GM13976 (cell line): ENCODE results near the gene CRB1.

Experiments
- DNase-seq: peaks from one replicate; pipeline ENCODE4 v3.0.0; 2012; ENCODE audit warnings: low spot score
- in situ Hi-C: fragments of 300-500 bp; cut with MboI; formaldehyde crosslinking; loops from one replicate; pipeline ENCODE4 v1.12.0; 2022; ENCODE audit warnings: low sequenced_read_pairs, mixed read lengths, inconsistent platforms; ENCODE audit not compliant: unreplicated experiment
- TF ChIP-seq, protein P1 (sequence below): IDR thresholded peaks from 2 replicates; pipeline ENCODE4 v1.5.1; 2012; ENCODE audit warnings: borderline replicate concordance, mild to moderate bottlenecking; ENCODE audit not compliant: insufficient read depth; ENCODE audit errors: extremely low read depth, missing control alignments, control extremely low read depth

The CRB1 gene

DNA sequence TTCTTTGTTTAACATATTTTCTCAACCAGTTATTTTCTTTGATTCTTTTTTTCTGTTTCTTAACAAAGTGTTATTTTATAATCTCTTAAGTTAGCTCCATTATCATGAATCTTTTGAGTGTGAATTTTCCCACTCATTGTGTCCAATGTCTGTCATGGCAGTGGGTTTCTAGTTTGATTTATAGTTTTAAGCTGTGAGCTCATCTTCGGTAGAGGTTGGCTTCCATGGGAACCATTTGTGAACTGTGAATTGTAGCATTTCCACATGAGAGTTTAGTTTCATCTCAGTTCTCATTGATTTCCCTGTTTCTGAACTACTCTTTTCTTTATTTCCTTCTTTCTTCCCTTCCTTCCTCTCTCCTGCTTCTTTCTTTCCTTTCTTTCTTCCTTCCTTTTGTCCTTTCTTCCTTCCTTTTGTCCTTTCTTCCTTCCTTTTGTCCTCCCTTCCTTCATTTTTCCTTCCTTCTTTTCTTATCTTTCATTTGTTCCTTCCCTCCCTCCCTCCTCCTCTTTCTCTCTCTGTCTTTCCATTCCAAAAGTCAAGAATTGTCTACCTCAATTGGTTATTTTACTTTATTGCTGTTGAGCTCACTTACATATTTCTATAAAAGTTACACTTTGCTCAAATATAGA, 3.0 kb upstream of the CRB1 start:
- no peak for DNase-seq
- in situ Hi-C loops = no loop called here
- TF ChIP-seq, protein P1, sequence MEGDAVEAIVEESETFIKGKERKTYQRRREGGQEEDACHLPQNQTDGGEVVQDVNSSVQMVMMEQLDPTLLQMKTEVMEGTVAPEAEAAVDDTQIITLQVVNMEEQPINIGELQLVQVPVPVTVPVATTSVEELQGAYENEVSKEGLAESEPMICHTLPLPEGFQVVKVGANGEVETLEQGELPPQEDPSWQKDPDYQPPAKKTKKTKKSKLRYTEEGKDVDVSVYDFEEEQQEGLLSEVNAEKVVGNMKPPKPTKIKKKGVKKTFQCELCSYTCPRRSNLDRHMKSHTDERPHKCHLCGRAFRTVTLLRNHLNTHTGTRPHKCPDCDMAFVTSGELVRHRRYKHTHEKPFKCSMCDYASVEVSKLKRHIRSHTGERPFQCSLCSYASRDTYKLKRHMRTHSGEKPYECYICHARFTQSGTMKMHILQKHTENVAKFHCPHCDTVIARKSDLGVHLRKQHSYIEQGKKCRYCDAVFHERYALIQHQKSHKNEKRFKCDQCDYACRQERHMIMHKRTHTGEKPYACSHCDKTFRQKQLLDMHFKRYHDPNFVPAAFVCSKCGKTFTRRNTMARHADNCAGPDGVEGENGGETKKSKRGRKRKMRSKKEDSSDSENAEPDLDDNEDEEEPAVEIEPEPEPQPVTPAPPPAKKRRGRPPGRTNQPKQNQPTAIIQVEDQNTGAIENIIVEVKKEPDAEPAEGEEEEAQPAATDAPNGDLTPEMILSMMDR = no peak

DNA sequence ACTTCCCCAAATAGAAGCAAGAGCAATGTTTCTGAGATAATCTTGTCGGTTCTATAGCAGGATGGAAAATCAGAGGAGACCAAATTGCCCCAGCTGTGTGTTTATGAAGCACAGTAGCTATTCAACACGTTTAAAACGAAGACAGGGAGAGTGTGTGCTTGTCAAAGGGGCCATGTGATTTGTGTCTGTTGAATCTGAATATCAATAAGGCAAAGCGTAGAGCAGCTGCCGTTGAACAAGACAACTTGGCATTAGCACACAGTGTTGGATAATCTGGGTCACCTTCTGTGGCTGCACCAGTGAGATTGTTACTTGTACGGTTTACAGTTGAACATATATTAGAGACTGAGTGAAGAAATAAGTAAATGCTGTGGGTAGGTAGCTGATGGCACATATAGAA, 1.0 kb downstream of the CRB1 start:
- TF ChIP-seq, protein P1 = no peak
- in situ Hi-C loops = no loop called here
- DNase-seq = no peak

DNA sequence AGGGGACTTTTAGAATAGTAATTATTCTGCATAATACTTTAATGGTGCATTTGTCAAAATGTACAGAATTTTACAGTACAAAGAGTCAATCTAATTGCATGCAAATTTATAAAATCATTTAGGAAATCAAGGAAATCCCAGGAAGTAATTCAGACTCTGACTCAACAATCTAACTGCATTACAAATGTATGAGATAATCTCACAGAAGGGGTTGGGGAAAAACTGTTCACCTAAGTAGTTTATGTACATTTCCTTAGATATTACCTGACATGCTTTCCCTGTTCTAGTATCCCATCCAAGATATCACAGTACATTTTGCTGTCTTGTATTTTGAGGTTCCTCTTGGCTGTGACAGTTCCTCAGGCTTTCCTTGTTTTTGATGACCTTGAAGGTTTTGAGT, 4.7 kb downstream of the CRB1 start:
- in situ Hi-C loops = no loop called here
- TF ChIP-seq, protein P1 = no peak
- no peak for DNase-seq

DNA sequence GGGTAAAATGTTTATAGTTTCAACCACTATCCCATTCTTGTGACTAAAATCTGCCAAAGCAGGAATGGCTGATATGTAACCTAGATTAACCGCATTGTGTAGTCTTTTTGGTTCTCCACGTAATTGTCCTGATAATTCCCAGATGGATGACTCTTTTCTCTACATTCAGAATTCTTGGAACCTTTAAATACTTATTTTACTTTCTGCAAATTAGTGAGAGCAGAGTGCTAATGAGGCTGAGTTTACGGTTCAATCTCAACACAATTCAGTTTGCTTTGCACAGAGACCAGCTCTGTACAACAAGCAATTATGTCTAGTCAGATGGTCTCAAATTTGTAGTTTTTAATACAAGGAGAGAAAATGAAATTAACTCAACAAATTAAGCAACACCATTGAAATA, 9.1 kb downstream of the CRB1 start:
- in situ Hi-C loops = no loop called here
- no peak for DNase-seq
- TF ChIP-seq, protein P1 = no peak

DNA sequence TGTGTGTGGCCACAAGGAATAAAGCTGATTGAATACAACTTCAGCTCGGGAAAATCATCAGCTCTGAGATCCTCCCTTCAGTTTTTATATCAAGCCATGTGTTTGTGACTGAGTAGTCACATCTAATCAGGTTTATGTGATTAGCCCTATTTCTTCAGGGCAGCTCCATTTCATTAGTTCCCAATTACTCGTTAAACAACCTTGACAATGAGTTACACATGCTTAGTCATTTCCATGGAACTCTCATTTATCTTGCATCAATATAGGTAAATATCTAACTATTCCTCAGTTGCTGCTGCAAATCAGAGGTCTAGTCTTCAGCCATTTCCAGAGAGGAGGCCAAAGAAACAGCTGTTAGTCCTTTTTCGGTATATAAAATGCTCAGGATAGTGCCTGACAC, 16.3 kb downstream of the CRB1 start:
- in situ Hi-C loops = no loop called here

DNA sequence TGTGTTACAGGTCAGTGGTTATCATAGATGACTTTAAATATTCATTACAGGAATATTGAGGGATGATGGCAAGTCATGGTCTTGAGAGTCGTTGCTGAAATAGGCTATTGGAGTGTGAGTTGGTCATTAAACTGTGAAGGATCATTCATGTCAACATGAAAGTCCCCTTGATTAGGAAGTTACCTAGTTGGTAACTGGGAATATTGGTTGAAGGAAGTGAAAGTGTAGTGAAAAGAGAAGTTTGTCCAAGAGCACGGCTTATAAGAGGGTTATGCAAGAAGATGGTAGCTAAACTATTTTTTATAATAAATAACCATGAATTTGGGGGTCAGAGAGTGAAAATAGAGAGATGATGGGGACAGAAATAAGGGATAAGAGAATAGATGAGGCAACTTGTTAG, 16.9 kb downstream of the CRB1 start:
- in situ Hi-C loops = no loop called here
- TF ChIP-seq, protein P1 = no peak

More for the DNA sequence above, 16.3 kb downstream of the CRB1 start:
- DNase-seq = no peak
- TF ChIP-seq, protein P1 = no peak

DNA sequence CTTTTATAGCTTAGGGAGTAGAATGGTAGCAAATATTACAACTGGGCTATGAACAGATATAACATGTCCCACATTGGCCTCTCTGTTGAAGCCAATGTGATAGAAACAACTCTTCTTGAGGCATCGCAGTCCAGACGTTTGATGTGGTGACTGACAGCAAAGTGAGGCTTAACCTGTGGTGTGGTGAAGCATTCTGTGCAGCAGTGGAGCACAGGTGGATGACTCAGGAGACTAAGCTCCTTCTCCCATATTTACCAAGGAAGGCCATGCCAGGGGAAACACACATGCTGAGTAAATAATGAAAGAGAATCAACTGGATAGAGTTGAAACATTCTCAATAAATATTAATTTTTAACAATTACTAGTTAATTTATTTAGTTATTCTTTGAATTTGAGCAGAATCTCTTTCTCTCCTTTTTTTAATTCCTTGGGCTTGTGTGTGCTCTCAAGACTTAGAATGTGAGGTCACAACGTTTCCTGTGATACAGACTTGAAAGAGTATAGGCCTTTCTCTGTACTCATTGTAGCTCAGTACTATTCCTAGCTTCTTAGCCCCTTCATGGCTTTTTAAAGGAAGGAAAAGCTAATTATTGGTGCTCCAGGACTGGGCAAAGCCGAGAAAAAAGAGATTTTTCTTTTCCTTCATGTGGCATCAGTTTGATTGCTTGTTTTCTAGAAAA, 17.6 kb downstream of the CRB1 start:
- no peak for DNase-seq
- in situ Hi-C loops = no loop called here
- TF ChIP-seq, protein P1 = no peak

More for the DNA sequence above, 16.9 kb downstream of the CRB1 start:
- DNase-seq = no peak
